Renal cortical epithelial cell (primary cell): ENCODE results near the gene GRAMD4. TPM values are rescaled to one million over a fixed set of nuclear protein-coding genes. Genes with fewer than 3 reads are reported as not detected.

Source experiments
- DNase-seq: peaks from one replicate; pipeline ENCODE4 v3.0.0-alpha.2; 2011; ENCODE audit warnings: low read depth
- total RNA-seq: library from RNA; depleted of rRNA; stranded (reverse); fragments of >200 nt; gene quantifications from 2 replicates; pipeline ENCODE4 v1.2.3, GENCODE V29; 2014

Gene GRAMD4
- 55.1 and 121 TPM in 2 replicates for total RNA-seq

- no peak for DNase-seq
Observed at GRCh38 chr22:46619830-46620501, at the start of gene GRAMD4. GRAMD4 (plus strand) TSS chr22:46620386; CDS start chr22:46626800, 6,414 bp downstream.

GRCh38 chr22:46571642-46572250 is 48.4 kb upstream of the GRAMD4 start:
- no peak for DNase-seq

- DNase-seq = no peak
Observed at GRCh38 chr22:46572911-46573780, 47.0 kb upstream of the GRAMD4 start.

GRCh38 chr22:46573781-46574437 is 46.3 kb upstream of the GRAMD4 start:
- DNase-seq = no peak

- DNase-seq = no peak
Observed at GRCh38 chr22:46574438-46574992, 45.7 kb upstream of the GRAMD4 start.

- peak; percentile 18 for DNase-seq
Observed at GRCh38 chr22:46574993-46575910, 44.9 kb upstream of the GRAMD4 start.

- no peak for DNase-seq
Observed at GRCh38 chr22:46575911-46576555, 44.2 kb upstream of the GRAMD4 start.

GRCh38 chr22:46576556-46577367 is 43.4 kb upstream of the GRAMD4 start:
- DNase-seq = no peak

GRCh38 chr22:46577368-46578249 is 42.6 kb upstream of the GRAMD4 start:
- DNase-seq = no peak

- DNase-seq = no peak
Observed at GRCh38 chr22:46578251-46578823, 41.8 kb upstream of the GRAMD4 start.

GRCh38 chr22:46578824-46579561 is 41.2 kb upstream of the GRAMD4 start:
- peak; percentile 16 for DNase-seq

- no peak for DNase-seq
Observed at GRCh38 chr22:46579751-46580449, 40.3 kb upstream of the GRAMD4 start.

GRCh38 chr22:46580940-46581537 is 39.1 kb upstream of the GRAMD4 start:
- no peak for DNase-seq

- DNase-seq = no peak
Observed at GRCh38 chr22:46581538-46582244, 38.5 kb upstream of the GRAMD4 start.

GRCh38 chr22:46582281-46582933 is 37.8 kb upstream of the GRAMD4 start:
- no peak for DNase-seq
